IPS DF 4.7 (cell line): ENCODE measurements around the gene TMEM8B.

ENCODE experiments used
- DNase-seq: peaks from one replicate; pipeline ENCODE4 v3.0.0-alpha.2; 2013; ENCODE audit warnings: low spot score; ENCODE audit errors: extremely low read depth

TMEM8B gene

DNA sequence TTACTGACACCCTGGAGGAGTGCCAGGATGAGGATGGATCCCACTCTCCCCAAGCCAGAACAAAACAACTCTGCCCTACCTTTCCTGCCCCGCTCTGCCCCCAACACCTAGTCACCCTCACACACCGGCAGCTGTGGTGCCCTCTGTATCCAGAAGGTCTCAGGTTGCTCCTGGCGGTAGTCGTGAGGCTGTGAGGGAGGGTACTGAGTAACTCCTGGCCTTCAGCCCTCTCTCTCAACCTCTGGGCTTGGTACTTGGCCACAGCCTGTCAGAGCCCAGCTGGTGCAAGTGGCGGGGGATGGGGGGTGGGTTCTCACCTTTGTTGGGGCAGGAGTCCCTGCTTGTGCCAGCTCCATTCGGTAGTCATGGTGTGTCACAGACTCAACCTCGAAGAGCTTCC, 18.9 kb upstream of the TMEM8B start:
- no peak for DNase-seq

DNA sequence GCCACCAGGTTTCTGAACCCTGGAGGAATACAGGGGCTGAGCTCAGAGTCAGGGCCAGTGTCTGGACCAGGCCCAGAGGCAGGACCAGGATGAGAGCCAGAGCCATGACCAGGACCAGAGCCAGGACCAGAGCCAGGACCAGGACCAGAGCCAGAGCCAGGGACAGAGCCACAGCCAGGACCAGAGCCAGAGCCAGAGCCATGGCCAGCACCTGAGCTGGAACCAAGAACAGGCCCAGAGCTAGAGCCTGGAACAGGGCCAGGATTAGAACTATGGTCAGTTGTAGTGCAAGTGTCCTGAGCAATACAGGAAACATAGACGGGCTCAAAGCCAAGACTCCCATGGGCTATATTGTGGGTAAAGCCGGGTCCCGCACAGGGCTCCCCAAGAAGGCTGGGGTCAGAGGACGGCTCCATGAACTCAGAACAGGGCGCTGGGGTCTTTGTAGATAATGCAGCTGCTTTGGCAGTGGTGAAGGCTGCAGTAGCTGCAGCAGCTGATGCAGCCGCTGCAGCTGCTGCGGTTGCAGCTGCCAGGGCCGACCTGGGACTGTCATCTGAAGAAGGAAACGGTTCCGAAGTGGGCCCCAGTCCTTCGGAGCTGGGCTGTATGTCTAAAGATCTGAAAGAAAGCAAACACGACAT, 17.5 kb upstream of the TMEM8B start:
- no peak for DNase-seq

DNA sequence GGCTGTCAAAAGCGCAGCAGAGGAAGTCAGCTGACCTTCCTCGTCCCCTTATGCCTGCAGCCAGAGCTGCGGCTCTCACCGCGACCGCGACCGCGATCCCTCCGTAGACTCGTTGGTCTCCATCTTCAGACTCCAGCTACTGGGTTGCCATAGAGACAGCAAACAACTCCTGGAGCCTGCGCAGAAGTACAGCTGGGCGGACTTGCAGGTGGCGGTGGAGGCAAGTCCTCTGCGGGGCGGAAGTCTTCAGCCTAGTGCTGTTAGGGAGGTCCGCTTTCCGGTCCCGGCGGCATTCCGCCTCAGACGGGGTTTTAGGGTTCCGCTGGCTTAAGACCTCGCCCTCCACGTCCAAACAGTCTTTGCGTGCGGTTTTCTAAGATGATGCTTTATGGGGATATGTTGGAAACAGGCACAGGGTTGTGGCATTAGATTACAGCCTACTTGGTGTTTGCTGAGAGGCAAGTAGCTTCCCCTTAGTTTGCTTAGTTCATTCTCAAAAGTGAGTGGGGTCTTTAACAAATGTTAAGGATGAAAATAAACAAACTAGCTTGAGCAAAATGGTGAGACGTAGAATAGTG, 16.9 kb upstream of the TMEM8B start, which contains the start of gene SPAG8:
TSS of gene SPAG8 (minus strand) at position 238 of the 578 bp plus-strand sequence. CDS start at position 123, 115 bp downstream.
- peak; percentile 94 for DNase-seq

DNA sequence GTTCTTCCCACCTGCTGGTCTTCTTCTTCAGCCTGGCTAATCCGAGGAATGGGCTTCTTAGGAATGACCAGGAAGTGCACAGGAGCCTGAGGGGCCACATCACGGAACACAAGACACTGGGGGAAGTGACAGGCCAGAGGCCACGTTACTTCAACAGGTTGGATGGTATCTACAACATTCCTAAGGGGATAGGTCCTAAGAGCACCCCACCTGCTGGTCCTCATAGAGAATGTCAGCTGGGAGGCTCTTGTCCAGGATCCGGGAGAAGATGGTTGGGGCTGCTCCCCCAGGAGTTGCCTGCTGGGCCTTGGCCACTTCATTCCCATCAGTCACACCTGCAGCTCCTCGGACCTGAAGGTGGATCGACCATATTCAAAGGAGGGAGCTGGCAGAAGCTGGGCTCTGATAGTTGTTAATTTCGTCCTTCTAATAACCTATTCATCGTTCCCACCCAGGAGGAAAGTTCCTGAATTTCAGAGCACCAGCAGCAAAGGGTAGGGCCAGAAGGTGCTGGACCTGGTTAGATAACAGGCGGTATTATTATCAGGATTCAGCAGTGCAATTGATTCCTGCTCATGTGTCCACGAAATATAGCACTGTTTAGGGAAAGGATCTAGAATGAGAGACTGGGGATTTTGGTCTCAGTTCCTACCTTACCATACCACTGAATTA, 15.5 kb upstream of the TMEM8B start:
- DNase-seq = no peak

DNA sequence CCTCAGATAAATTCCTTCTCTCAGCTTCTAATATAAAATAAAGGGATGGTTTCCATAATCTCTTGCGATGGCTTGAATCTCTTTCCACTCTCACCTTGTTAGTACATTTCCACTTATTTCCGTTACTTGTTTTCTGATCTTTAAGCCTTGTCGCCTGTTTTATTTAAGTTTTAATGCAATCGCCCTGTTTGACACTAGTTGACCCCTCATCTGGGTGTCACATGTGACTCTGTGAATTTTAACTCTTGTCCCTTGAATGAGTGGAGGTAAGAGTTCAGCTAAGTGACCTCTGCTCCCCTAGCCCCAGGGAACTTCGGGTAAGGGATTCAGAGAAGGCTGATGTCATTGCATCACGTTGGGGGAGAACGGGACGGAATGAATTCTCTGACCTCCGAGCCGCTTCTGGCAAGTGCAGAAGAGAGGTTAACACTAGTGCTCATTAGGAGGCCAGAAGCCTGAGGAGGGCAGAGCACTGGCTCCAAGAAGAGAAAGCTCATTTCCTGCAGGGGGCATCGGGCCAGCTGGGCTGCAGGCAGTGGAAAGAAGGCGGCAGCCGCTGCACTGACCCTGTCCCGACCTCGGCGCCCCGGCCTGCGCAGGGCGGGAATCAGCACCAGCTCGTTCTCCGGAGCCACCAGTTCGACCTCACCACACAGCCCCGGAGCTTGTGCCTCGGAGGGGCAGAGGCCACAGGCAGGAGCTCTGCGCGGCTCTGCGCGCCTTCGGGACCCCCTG, 14.8 kb upstream of the TMEM8B start:
- DNase-seq = no peak

DNA sequence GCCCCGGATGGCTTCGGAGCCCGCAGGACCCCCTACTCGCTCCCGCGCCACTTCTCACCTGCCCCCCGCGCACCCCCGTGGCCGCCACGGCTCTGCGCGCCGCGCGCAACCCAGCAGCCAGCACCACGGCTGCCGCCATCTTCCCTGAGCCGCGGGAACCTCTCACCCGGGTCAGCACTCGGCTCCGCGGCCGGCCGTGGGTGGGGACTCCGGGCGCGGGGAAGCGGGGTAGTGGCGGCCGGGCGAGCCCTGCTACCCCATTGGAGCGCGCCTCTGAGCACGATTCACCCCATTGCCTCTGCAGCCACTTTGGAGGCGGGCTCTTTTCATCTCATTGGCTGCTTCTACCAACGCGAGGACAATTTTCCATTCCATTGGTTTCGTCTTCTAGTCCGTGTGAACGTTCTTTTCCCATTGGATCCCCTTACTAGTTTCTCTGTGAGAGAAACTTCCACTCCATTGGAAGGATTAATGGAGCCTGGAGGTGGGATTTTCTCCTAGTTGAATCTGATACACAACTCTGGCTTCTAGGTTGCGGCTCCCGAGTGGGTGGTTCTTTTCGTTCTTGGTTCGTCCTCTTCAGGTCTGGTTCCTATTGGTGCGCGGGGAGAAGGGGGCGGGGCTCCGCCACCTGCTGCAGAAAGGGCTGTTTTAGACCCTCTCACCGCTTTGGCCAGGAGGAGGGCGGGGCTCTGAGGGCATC, 14.0 kb upstream of the TMEM8B start, which contains the start of gene HINT2:
TSS of gene HINT2 (minus strand) at position 202 of the 703 bp plus-strand sequence. CDS start at position 139, 63 bp downstream.
- DNase-seq = no peak

DNA sequence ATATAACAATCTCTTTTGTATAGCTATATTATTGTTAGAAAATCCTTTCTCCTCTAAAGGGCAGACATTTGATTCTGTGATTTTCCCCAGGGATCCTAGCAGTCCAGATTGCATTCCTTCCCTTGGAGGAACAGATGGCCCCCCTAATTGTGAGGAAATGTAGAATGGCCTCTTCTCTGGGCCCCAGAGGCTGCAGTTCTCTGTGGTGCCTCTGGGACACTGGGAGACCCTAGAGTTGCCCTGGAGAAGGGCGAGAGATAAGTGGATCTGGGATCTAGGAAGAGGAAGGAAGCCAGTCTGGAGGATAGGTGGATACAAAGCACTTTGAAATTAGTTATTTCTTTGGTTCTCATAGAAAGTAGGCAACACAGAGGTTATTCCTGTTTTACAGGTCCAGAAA, 12.3 kb upstream of the TMEM8B start:
- no peak for DNase-seq

DNA sequence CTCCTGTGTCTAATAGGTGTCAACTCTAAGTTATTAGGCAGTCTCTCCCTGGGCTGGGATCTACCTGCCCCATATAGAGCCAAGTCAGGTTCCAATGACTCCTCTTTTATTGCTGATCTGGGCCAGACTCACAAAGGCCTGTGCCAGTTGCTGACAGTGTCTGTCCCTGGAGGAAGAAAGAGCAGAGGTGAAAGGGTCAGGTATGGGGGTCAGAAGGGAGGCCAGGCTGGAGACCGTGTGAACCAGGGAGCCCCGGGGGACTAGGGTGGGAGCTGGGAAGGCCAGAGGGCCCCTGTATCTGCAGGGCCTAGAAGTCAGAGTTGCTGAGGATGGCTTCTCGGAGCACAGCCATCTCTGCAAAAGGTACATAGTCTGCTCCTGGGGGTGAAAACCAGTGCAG, 10.7 kb upstream of the TMEM8B start:
- no peak for DNase-seq

DNA sequence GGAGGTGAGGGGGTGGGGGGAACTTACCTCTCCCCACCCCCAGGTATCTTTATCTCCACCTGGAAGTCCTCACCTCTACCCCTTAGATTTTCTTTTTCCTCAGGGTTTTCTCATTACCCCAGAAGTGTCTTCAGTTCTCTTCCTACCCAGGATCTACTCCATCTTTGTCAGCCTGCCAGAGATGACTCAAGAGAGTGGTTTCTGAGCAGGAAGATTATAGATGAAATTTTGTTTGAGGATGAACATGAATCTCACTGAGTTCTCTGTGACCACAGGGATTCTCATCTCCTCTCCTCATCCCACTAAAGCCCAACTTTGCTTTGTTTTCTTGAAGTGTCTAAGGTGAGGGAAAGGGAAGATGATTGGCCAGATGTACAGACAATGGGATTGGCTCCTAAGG, 9.0 kb upstream of the TMEM8B start:
- no peak for DNase-seq

DNA sequence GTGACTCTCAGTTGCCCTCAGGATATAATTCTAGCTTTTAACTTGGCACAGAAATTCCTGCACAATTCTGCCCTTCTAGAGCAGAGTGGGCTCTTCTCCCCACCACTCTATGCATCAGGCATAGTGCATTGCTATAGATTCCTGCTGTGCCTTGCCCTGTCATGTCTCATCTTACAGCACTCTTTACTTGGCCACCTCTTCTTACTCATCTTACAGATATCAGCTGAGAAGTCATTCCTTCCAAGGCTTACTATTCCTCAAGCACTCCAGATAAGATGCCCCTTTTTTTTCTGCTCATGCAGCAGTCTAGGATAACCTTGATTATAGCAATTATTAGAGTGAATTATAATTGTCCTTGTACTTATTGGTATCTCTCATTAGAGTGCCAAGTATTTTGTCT, 6.1 kb upstream of the TMEM8B start:
- no peak for DNase-seq

DNA sequence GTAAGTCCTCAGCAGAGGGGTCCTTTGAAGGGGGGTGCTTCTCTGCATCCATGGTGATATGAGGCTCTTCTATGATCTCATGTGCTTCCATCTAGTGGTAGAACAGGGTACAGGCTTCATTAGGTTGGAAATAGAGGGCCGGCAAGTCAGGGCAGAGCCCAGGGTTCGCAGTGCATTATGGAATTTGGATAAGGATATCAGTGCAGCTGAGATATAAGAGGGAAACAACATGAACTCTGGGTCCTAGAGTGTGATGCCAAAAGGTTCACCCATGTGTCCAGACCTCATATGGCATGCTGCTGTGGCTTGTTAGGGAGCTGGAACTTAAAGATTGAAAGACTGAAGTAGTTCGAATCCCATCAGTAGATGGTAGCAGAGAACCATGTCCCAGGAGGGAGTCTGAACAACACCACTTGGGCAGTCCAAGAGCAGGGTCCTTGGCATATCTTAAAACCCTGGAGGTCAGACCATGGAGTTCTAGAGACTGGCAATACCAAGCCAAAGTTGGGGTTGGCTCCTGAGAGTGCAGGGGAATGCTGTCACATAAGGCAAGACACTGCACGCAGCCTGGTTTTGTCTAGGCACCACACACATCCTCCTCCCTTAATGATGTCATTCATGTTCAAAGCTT, 2.8 kb upstream of the TMEM8B start:
- DNase-seq = no peak

DNA sequence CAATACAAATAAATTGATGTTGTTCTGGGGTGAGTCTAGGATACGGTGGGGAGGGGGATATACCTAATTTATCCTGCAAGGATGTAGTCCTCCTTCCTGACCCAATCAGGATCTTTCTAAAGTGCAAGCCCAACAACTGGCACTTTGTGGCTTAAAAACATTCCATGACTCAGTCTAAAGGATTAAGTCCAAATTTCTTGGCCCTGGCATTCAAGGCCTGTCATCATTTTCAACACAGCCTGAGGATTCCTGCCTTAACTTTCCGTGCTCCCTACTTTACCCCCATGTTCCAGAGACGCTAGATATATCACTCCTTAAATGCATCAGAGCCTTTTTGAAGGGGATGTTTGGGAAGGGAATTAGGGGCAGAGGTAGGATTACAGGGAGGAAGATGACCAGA, 1.5 kb upstream of the TMEM8B start:
- DNase-seq = no peak

DNA sequence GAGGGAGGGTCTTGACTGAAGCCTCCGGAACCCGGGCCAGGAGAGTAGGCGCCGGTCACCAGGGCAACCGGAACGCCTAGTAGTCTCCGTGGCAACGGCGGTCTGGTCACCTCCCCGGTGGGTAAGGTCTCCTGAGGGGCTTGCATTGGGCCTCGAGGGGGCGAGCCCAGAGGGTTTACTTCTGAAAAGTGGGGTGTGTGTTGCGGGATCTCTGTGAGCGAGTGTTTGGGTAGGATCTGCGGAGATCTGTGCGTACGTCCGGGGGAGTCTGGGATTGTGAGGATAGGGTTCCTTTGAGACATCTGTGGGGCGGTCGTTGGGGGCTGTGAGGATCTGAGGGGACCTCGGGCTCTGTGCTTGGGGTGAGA, 328 bp upstream of the TMEM8B start, which contains the start of gene FAM221B:
TSS of gene FAM221B (minus strand) at position 17 of the 368 bp plus-strand sequence. CDS start 2,571 bp downstream, outside the sequence.
- DNase-seq = no peak

DNA sequence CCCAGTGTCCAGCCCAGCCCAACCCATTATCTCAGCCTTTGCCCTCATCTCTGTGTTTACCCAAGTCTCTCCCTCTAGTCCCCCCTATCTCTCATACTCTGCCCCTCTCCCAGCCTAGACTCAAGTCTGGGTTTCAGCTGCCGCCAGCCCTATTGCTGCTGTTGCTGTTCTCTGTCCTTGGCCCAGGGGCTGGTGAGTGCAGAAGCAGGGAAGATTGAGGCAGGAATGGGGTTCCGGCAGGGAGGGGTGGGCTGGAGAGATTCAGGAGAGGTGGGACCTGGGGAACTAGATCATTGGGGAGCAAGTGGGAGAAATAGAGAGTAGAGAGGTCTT, 702 bp downstream of the TMEM8B start:
- no peak for DNase-seq

DNA sequence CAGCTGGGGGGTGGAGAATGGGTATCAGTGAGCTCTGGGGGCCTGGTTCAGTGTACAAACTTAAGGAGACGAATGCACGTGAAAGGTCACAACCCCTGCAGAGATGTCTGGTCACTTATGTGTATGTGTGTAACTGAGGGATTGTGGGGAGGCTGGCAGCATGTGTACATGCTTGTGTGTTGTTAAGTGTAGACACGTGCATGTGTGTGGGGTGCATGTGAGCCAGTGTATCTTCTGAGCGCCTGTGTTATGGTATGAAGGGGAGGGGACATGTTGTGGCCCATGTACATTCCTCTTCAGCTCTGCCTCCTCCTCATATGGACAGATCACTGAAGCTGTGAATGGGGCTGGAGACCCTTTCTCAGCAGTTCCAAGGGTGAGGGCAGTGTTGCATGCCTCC, 2.0 kb downstream of the TMEM8B start:
- no peak for DNase-seq

DNA sequence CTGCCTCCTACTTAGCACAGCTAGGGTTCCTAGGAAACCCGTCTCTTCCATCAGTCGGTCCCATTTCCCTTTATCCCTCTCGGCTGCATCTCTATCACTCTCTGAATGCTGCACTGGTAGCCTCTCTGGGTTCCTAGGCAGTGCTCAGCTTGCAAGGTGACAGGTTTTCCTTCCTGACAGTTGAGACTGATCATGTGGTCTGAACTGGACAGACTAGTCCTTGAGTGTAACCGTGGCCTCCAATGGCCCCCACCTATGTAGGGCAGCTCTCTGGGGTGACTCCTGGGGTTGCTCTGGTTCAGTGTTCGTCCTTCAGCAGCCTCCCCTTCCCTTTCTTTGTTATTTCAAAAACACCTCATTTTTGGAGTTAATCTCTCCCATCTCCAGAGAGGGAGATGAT, 3.8 kb downstream of the TMEM8B start:
- no peak for DNase-seq

DNA sequence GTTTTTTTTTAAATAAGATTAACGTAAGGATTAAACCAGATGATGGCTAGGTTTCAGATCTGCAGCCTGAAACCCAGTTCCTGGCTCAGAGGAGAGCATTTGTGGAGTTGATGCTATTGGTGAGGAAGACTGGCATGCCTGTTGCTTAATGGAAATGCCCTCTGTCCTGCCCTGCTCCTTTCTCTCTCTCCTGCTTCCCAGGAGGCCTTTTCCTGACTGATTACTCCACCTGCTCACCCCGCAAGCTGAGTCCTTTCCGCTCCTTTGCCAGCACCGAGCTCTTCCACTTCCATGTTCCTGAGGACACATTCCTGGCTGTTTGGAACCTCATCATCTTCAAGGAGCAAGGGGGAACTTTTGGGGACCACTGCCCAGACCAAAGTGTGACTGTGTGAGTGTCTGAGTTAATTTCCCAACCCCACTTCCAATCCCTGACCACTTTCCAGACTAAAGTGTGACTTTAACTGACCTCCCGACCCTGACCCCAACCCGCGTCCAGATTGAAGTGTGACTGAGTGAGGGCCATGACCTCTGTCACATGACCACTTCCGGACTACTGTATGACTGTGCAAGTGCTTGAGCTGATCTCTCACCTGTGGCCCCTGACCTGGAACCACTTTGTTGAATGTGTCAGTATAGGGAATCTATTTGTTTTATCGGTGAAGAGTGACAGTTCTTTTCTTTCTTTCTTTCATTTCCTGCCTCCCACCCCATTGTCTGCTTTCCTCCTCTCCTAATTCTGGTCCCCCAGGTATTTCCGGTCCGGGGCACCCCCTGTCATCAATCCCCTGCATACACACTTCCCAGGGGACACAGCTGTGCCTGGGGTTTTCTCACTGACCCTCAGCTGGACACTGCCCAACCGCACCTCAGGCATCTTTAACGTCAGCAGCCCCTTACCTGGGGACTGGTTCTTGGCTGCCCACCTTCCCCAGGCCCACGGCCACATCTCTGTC, 5.5 kb downstream of the TMEM8B start:
- DNase-seq = no peak

DNA sequence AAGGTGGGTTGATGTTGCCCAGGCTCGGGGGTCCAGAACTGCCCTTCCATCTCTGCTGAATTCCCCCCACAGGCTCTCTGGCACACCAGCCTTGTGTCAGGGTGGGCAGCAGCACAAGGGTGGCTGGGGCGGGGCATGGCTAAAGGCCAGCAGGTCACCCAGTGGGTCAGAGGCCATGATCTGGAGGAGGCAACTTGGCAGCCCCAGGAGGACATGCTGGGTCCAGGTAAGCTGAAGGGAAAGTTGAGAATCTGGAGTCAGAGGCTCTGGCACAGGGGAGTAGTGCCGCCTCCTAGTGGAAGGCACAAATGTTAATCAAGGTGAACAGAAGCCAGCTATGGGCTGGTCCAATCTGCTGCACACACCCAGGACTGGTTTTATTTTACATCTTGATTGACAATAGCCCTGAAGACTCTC, 6.2 kb downstream of the TMEM8B start:
- DNase-seq = no peak

DNA sequence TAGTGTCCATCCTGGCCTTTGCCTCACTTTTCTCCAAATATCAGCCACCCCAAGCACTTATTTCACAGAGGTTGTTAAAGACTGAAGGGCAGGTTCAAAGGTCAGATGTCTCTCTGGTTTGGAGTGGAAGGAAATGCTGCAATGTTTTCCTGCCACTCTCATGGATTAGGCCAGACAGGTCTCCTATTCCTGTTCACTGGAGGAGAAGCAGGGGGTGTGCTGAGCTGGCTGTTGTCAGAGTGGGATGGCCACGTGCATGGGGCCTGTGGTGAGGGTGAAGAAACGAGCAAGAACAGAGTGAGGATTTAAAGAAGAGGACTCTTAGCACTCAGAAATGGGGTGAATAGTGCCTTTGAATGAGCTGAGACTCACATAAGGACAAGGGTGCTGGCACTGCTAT, 6.7 kb downstream of the TMEM8B start:
- DNase-seq = no peak

DNA sequence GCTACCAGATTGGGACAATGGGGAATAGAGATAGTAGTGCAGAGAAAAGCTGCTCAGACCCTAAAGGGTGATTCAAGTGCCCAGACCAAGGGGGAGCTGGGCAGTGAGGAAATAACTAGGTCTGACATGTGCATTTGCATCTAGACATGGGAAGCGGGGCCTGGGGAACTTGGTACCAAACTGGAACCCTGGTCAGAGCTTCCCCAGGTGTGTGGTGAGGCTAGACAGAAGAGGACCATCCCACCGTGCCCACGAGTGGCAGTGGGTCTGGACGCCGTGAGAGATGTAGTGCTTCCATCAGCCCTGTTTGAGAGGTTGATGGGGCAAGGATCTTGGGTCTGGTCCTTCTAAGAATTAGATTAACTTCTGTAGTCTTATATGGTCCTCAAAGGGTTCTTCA, 7.6 kb downstream of the TMEM8B start:
- DNase-seq = no peak
